Activated naive CD4-positive, alpha-beta T cell treated with anti-CD3 and anti-CD28 coated beads, Interleukin-2, amount 50 U/mL, for 16 hours (primary cell): ENCODE measurements around the gene SGCA.

Source experiments
- DNase-seq: peaks from one replicate; pipeline ENCODE4 v3.0.0-alpha.2; 2020

SGCA gene

GRCh38 chr17:50134206-50135110 lies 31.3 kb upstream of the SGCA start:
- no peak for DNase-seq

- DNase-seq: no peak
Observed at GRCh38 chr17:50135316-50136095, 30.3 kb upstream of the SGCA start.

- no peak for DNase-seq
Observed at GRCh38 chr17:50136096-50136687, 29.6 kb upstream of the SGCA start.

- no peak for DNase-seq
Observed at GRCh38 chr17:50137042-50137441, 28.8 kb upstream of the SGCA start.

- DNase-seq: no peak
Observed at GRCh38 chr17:50139185-50139783, 26.5 kb upstream of the SGCA start.

GRCh38 chr17:50139950-50140885 lies 25.6 kb upstream of the SGCA start:
- DNase-seq: peak; percentile 81

GRCh38 chr17:50141026-50141744 lies 24.6 kb upstream of the SGCA start:
- no peak for DNase-seq

GRCh38 chr17:50141745-50142110 lies 24.1 kb upstream of the SGCA start:
- no peak for DNase-seq

GRCh38 chr17:50143461-50144176 lies 22.2 kb upstream of the SGCA start:
- no peak for DNase-seq

GRCh38 chr17:50144355-50144754 lies 21.4 kb upstream of the SGCA start:
- no peak for DNase-seq

GRCh38 chr17:50144845-50145531 lies 20.8 kb upstream of the SGCA start:
- DNase-seq: no peak

GRCh38 chr17:50145532-50146229 lies 20.1 kb upstream of the SGCA start:
- no peak for DNase-seq

GRCh38 chr17:50146230-50146926 lies 19.4 kb upstream of the SGCA start:
- DNase-seq: peak; percentile 40

GRCh38 chr17:50146927-50147665 lies 18.7 kb upstream of the SGCA start:
- no peak for DNase-seq

GRCh38 chr17:50147841-50148225 lies 18.0 kb upstream of the SGCA start:
- no peak for DNase-seq

- DNase-seq: peak; percentile 85
Observed at GRCh38 chr17:50148226-50149090, 17.3 kb upstream of the SGCA start.

- no peak for DNase-seq
Observed at GRCh38 chr17:50149091-50149416, 16.8 kb upstream of the SGCA start.
